MCF 10A (cell line): ENCODE results near the gene OPTC. TPM values are rescaled to one million over a fixed set of nuclear protein-coding genes. Genes with fewer than 3 reads are reported as not detected.

Experiments
- BruUV-seq: library from RNA; stranded (reverse); fragments of 400-500 nt; replicated peaks from 2 replicates; lab custom pipeline; 2021; lab: Mats Ljungman, UMichigan
- CTCF ChIA-PET: fragments of 300-600 bp; sonication (Branson Sonifier 250); formaldehyde crosslinking; extraction: SDS; loops from one replicate; lab custom pipeline; 2021; ENCODE audit warnings: antibody characterized with exemption, inconsistent platforms; lab: Yijun Ruan, JAX
- POLR2A ChIA-PET: fragments of 300-600, 350-650 bp; sonication (Branson Sonifier 250); formaldehyde crosslinking; extraction: SDS; loops from one replicate; lab custom pipeline; 2020; ENCODE audit warnings: antibody characterized with exemption, inconsistent platforms; lab: Yijun Ruan, JAX
- DNase-seq: peaks from one replicate; pipeline ENCODE4 v3.0.0-alpha.2; 2018; ENCODE audit not compliant: unreplicated experiment
- H3K27ac Mint-ChIP-seq: one replicate; pipeline ENCODE4 v1.8.0; 2022; ENCODE audit warnings: mild to moderate bottlenecking, low read depth, mixed read lengths; ENCODE audit not compliant: unreplicated experiment
- H3K27me3 Mint-ChIP-seq: one replicate; pipeline ENCODE4 v1.8.0; 2022; ENCODE audit warnings: mixed read lengths; ENCODE audit not compliant: insufficient read depth, unreplicated experiment
- H3K36me3 Mint-ChIP-seq: one replicate; pipeline ENCODE4 v1.8.0; 2022; ENCODE audit warnings: mild to moderate bottlenecking, moderate library complexity, mixed read lengths; ENCODE audit not compliant: insufficient read depth, unreplicated experiment
- H3K4me1 Mint-ChIP-seq: one replicate; pipeline ENCODE4 v1.8.0; 2022; ENCODE audit warnings: mixed read lengths; ENCODE audit not compliant: insufficient read depth, unreplicated experiment
- H3K4me3 Mint-ChIP-seq: one replicate; pipeline ENCODE4 v1.8.0; 2022; ENCODE audit warnings: mild to moderate bottlenecking, moderate library complexity, mixed read lengths; ENCODE audit not compliant: unreplicated experiment
- H3K9me3 Mint-ChIP-seq: one replicate; pipeline ENCODE4 v1.8.0; 2022; ENCODE audit warnings: mixed read lengths; ENCODE audit not compliant: unreplicated experiment
- intact Hi-C: fragments of 100-400 bp; cut with micrococcal nuclease; formaldehyde crosslinking; loops from 2 replicates; pipeline ENCODE4 v1.14.1; 2022
- total RNA-seq: library from RNA; stranded (reverse); gene quantifications from 2 replicates; pipeline ENCODE4 v1.2.3, GENCODE V29; 2022
- TF ChIP-seq, protein P1 (sequence below): fragments of 200-600 bp; IDR thresholded peaks from one replicate; pipeline ENCODE4 v1.8.0; 2022; ENCODE audit warnings: antibody characterized with exemption, mild to moderate bottlenecking; ENCODE audit not compliant: unreplicated experiment

The OPTC gene
- total RNA-seq, 1 experiment from 2014 or later = not detected

GRCh38 chr1:203521074-203521794, 27.3 kb downstream of the OPTC start:
- Mint-ChIP-seq H3K36me3 (no peaks in the 10 kb centered on the region), H3K27ac (no peak overlapping the region), H3K9me3 (no peaks in the 10 kb centered on the region), H3K4me3 (no peak overlapping the region), H3K4me1 (peaks cover 10% of the 10 kb centered on the region), H3K27me3 (no peaks in the 10 kb centered on the region)
- ChIA-PET POLR2A (interaction anchor here (0.8 to 1.2 kb wide), 2 partner anchors 8 to 12 kb away, joined by 3 read pairs; no protein-coding TSS in a partner anchor), CTCF (interaction anchor here (0.6 to 1.0 kb wide), 3 partner anchors 19 to 243 kb away, joined by 3 to 5 read pairs (median 4); partner anchors contain the start of gene LAX1)
- TF ChIP-seq, protein P1, sequence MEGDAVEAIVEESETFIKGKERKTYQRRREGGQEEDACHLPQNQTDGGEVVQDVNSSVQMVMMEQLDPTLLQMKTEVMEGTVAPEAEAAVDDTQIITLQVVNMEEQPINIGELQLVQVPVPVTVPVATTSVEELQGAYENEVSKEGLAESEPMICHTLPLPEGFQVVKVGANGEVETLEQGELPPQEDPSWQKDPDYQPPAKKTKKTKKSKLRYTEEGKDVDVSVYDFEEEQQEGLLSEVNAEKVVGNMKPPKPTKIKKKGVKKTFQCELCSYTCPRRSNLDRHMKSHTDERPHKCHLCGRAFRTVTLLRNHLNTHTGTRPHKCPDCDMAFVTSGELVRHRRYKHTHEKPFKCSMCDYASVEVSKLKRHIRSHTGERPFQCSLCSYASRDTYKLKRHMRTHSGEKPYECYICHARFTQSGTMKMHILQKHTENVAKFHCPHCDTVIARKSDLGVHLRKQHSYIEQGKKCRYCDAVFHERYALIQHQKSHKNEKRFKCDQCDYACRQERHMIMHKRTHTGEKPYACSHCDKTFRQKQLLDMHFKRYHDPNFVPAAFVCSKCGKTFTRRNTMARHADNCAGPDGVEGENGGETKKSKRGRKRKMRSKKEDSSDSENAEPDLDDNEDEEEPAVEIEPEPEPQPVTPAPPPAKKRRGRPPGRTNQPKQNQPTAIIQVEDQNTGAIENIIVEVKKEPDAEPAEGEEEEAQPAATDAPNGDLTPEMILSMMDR = no peak
- intact Hi-C loops = no loop called here
- BruUV-seq = no TSS peak
- no peak for DNase-seq

- ChIA-PET POLR2A (interaction anchor here (0.5 to 0.8 kb wide), 4 partner anchors 9 to 909 kb away, joined by 3 read pairs; no protein-coding TSS in a partner anchor), CTCF (interaction anchor here (0.6 to 1.1 kb wide), 4 partner anchors 14 to 243 kb away, joined by 3 to 5 read pairs (median 4); partner anchors contain the start of gene LAX1)
- DNase-seq = no peak
- TF ChIP-seq, protein P1 = no peak
- Mint-ChIP-seq H3K27me3 (no peaks in the 10 kb centered on the region), H3K9me3 (no peaks in the 10 kb centered on the region), H3K4me1 (peaks cover 14% of the 10 kb centered on the region), H3K27ac (no peak overlapping the region), H3K4me3 (no peak overlapping the region), H3K36me3 (no peaks in the 10 kb centered on the region)
- BruUV-seq = no TSS peak
- intact Hi-C loops = no loop called here
Measured at GRCh38 chr1:203521812-203522211, 27.9 kb downstream of the OPTC start.

DNA sequence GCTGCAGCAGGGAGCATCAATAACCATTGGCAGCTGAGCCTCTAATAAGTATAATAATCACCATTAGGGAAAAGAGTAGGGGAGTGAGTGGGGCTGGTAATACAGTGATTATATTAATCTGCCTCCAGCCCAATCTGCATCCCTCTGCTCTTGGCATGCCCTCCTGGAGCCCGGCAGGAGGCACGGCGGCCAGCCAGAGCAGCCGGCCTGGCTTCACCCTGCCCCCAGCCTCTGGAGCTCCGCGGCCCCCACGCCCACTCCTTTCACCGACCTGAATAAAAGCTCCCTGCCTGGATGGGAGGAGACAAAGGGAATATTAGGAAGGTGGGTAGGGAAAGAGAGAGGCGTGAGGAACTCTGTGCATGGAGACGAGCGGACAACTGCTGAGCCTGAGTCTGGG, 28.3 kb downstream of the OPTC start:
- intact Hi-C loops = no loop called here
- Mint-ChIP-seq H3K4me1 (peaks cover 17% of the 10 kb centered on the region), H3K36me3 (no peaks in the 10 kb centered on the region), H3K27ac (no peak overlapping the region), H3K4me3 (no peak overlapping the region), H3K27me3 (no peaks in the 10 kb centered on the region), H3K9me3 (no peaks in the 10 kb centered on the region)
- no peak for DNase-seq
- no TSS peak for BruUV-seq
- CTCF ChIA-PET = interaction anchor here (0.8 to 1.1 kb wide), 2 partner anchors 14 to 242 kb away, joined by 3 to 4 read pairs; partner anchors contain the start of gene LAX1
- TF ChIP-seq, protein P1 = no peak
- POLR2A ChIA-PET = interaction anchor here (0.5 to 0.6 kb wide), 3 partner anchors 9 to 908 kb away, joined by 3 read pairs; no protein-coding TSS in a partner anchor

- no peaks in the 10 kb centered on the region for H3K9me3 Mint-ChIP-seq
- DNase-seq = no peak
- CTCF ChIA-PET = interaction anchor here (0.6 to 0.7 kb wide), 2 partner anchors 196 to 253 kb away, joined by 3 to 4 read pairs; no protein-coding TSS in a partner anchor
- no peak overlapping the region for H3K27ac Mint-ChIP-seq
- BruUV-seq = no TSS peak
- H3K4me1 Mint-ChIP-seq = peaks cover 19% of the 10 kb centered on the region
- POLR2A ChIA-PET = interaction anchor here (0.6 to 1.4 kb wide), 3 partner anchors 11 to 103 kb away, joined by 3 read pairs; partner anchors contain the start of gene ATP2B4
- intact Hi-C loops = no loop called here
- no peak overlapping the region for H3K4me3 Mint-ChIP-seq
- H3K36me3 Mint-ChIP-seq = no peaks in the 10 kb centered on the region
- TF ChIP-seq, protein P1 = no peak
- H3K27me3 Mint-ChIP-seq = no peaks in the 10 kb centered on the region
Measured at GRCh38 chr1:203523667-203524066, 29.7 kb downstream of the OPTC start.
